ENCODE data around the gene NR1I3.
"Not testable (repeated sequence)": the region's sequence is repeated elsewhere in the genome, so short reads cannot be mapped to it uniquely, and the experiment has no call there.

The NR1I3 gene

GRCh38 chr1:161238039-161238473 lies at the start of gene NR1I3:
Gene NR1I3 (minus strand): TSS chr1:161238203. CDS start chr1:161236565, 1,638 bp downstream.
- in situ Hi-C loops (cut with MboI; ENCODE audit: low sequenced_read_pairs): no loop called here

- in situ Hi-C loops (cut with MboI; ENCODE audit: low sequenced_read_pairs): no loop called here
Observed at GRCh38 chr1:161287482-161288054, 49.6 kb upstream of the NR1I3 start.

GRCh38 chr1:161285521-161285920 lies 47.5 kb upstream of the NR1I3 start:
- in situ Hi-C loops (cut with MboI; ENCODE audit: low sequenced_read_pairs): no loop called here

- in situ Hi-C loops (cut with MboI; ENCODE audit: low sequenced_read_pairs): no loop called here
Observed at GRCh38 chr1:161285113-161285512, 47.1 kb upstream of the NR1I3 start.

GRCh38 chr1:161282991-161283390 lies 45.0 kb upstream of the NR1I3 start:
- in situ Hi-C loops (cut with MboI; ENCODE audit: low sequenced_read_pairs): no loop called here

- in situ Hi-C loops (cut with MboI; ENCODE audit: low sequenced_read_pairs): no loop called here
Observed at GRCh38 chr1:161274874-161275273, 36.9 kb upstream of the NR1I3 start.

- in situ Hi-C loops (cut with MboI; ENCODE audit: low sequenced_read_pairs): no loop called here
Observed at GRCh38 chr1:161273402-161273801, 35.4 kb upstream of the NR1I3 start.

- in situ Hi-C loops (cut with MboI; ENCODE audit: low sequenced_read_pairs): no loop called here
Observed at GRCh38 chr1:161267321-161267720, 29.3 kb upstream of the NR1I3 start.

- in situ Hi-C loops (cut with MboI; ENCODE audit: low sequenced_read_pairs): no loop called here
Observed at GRCh38 chr1:161266836-161267235, 28.8 kb upstream of the NR1I3 start.

GRCh38 chr1:161266202-161266601 lies 28.2 kb upstream of the NR1I3 start:
- in situ Hi-C loops (cut with MboI; ENCODE audit: low sequenced_read_pairs): no loop called here

GRCh38 chr1:161265305-161265704 lies 27.3 kb upstream of the NR1I3 start:
- in situ Hi-C loops (cut with MboI; ENCODE audit: low sequenced_read_pairs): no loop called here

- in situ Hi-C loops (cut with MboI; ENCODE audit: low sequenced_read_pairs): no loop called here
Observed at GRCh38 chr1:161261261-161262235, 23.5 kb upstream of the NR1I3 start.

GRCh38 chr1:161260376-161261260 lies 22.6 kb upstream of the NR1I3 start:
- in situ Hi-C loops (cut with MboI; ENCODE audit: low sequenced_read_pairs): no loop called here

- in situ Hi-C loops (cut with MboI; ENCODE audit: low sequenced_read_pairs): no loop called here
Observed at GRCh38 chr1:161259765-161260164, 21.8 kb upstream of the NR1I3 start.

- in situ Hi-C loops (cut with MboI; ENCODE audit: low sequenced_read_pairs): no loop called here
Observed at GRCh38 chr1:161259345-161259702, 21.3 kb upstream of the NR1I3 start.

- in situ Hi-C loops (cut with MboI; ENCODE audit: low sequenced_read_pairs): no loop called here
Observed at GRCh38 chr1:161258439-161259344, 20.7 kb upstream of the NR1I3 start, which contains the start of gene PCP4L1. Gene PCP4L1 (plus strand): TSS chr1:161258745. CDS start chr1:161258975, 230 bp downstream.

- in situ Hi-C loops (cut with MboI; ENCODE audit: low sequenced_read_pairs): not testable (repeated sequence)
Observed at GRCh38 chr1:161257109-161257508, 19.1 kb upstream of the NR1I3 start.

GRCh38 chr1:161255955-161256520 lies 18.0 kb upstream of the NR1I3 start:
- in situ Hi-C loops (cut with MboI; ENCODE audit: low sequenced_read_pairs): not testable (repeated sequence)

- in situ Hi-C loops (cut with MboI; ENCODE audit: low sequenced_read_pairs): not testable (repeated sequence)
Observed at GRCh38 chr1:161255302-161255701, 17.3 kb upstream of the NR1I3 start.

- in situ Hi-C loops (cut with MboI; ENCODE audit: low sequenced_read_pairs): no loop called here
Observed at GRCh38 chr1:161251579-161251978, 13.6 kb upstream of the NR1I3 start.

Measured in HL-60/S4 treated with phorbol 12-myristate 13-acetate at 8.2 ng/mL for 4 days and 3 days (cell line).